ENCODE data around the gene COL28A1. TPM values are rescaled to one million over a fixed set of nuclear protein-coding genes. Genes with fewer than 3 reads are reported as not detected.

COL28A1 gene
- total RNA-seq, 1 experiment from 2014 or later, result 0.81 TPM

- ATAC-seq (no peak), DNase-seq (ENCODE audit: low spot score) (no peak)
- Mint-ChIP-seq H3K36me3 (no peaks in the 10 kb centered on the region), H3K4me3 (no peak overlapping the region), H3K9me3 (no peaks in the 10 kb centered on the region), H3K27me3 (ENCODE audit: low read depth) (no peaks in the 10 kb centered on the region), H3K27ac (no peak overlapping the region), H3K4me1 (peaks cover 7% of the 10 kb centered on the region; the same call in 1 of the 2 replicates)
- TF ChIP-seq, protein P1, sequence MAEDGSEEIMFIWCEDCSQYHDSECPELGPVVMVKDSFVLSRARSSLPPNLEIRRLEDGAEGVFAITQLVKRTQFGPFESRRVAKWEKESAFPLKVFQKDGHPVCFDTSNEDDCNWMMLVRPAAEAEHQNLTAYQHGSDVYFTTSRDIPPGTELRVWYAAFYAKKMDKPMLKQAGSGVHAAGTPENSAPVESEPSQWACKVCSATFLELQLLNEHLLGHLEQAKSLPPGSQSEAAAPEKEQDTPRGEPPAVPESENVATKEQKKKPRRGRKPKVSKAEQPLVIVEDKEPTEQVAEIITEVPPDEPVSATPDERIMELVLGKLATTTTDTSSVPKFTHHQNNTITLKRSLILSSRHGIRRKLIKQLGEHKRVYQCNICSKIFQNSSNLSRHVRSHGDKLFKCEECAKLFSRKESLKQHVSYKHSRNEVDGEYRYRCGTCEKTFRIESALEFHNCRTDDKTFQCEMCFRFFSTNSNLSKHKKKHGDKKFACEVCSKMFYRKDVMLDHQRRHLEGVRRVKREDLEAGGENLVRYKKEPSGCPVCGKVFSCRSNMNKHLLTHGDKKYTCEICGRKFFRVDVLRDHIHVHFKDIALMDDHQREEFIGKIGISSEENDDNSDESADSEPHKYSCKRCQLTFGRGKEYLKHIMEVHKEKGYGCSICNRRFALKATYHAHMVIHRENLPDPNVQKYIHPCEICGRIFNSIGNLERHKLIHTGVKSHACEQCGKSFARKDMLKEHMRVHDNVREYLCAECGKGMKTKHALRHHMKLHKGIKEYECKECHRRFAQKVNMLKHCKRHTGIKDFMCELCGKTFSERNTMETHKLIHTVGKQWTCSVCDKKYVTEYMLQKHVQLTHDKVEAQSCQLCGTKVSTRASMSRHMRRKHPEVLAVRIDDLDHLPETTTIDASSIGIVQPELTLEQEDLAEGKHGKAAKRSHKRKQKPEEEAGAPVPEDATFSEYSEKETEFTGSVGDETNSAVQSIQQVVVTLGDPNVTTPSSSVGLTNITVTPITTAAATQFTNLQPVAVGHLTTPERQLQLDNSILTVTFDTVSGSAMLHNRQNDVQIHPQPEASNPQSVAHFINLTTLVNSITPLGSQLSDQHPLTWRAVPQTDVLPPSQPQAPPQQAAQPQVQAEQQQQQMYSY (CRISPR knock-in tag; IDR thresholded peaks at IDR 0.05), result no peak
- no peak for TF ChIP-seq TCF7 (CRISPR knock-in tag; IDR thresholded peaks at IDR 0.05; ENCODE audit: low read depth)
- ChIA-PET CTCF (no interaction called here), POLR2A (no interaction called here)
Measured at GRCh38 chr7:7539711-7540110, 4.0 kb upstream of the COL28A1 start.

DNA sequence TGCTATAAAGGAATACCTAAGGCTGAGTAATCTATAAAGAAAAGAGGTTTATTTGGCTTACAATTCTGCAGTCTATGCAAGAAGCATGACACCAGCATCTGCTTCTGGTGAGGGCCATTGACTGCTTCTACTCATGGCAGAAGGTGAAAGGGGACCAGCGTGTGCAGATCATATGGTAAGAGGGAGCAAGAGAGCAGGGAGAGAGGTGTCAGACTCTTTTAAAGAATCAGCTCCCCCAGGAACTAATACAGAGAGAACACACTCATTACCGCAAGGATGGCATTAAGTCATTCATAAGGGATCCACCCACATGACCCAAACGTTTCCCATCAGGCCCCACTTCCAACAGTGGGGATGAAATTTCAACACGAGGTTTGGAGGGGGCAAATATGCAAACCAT is 3.5 kb upstream of the COL28A1 start:
- Mint-ChIP-seq H3K4me3 (no peak overlapping the region), H3K27me3 (ENCODE audit: low read depth) (no peaks in the 10 kb centered on the region), H3K9me3 (no peaks in the 10 kb centered on the region), H3K27ac (no peak overlapping the region), H3K4me1 (peaks cover 7% of the 10 kb centered on the region; the same call in 1 of the 2 replicates), H3K36me3 (no peaks in the 10 kb centered on the region)
- POLR2A ChIA-PET, result no interaction called here
- CTCF ChIA-PET, result no interaction called here
- no peak for DNase-seq (ENCODE audit: low spot score)
- ATAC-seq, result no peak
- no peak for TF ChIP-seq E2F1 (CRISPR knock-in tag; IDR thresholded peaks at IDR 0.05)
- no peak for TF ChIP-seq MXD4 (CRISPR knock-in tag; IDR thresholded peaks at IDR 0.05; ENCODE audit: borderline replicate concordance)
- no peak for TF ChIP-seq IRF1 (CRISPR knock-in tag; IDR thresholded peaks at IDR 0.05)
- TF ChIP-seq, protein P2, sequence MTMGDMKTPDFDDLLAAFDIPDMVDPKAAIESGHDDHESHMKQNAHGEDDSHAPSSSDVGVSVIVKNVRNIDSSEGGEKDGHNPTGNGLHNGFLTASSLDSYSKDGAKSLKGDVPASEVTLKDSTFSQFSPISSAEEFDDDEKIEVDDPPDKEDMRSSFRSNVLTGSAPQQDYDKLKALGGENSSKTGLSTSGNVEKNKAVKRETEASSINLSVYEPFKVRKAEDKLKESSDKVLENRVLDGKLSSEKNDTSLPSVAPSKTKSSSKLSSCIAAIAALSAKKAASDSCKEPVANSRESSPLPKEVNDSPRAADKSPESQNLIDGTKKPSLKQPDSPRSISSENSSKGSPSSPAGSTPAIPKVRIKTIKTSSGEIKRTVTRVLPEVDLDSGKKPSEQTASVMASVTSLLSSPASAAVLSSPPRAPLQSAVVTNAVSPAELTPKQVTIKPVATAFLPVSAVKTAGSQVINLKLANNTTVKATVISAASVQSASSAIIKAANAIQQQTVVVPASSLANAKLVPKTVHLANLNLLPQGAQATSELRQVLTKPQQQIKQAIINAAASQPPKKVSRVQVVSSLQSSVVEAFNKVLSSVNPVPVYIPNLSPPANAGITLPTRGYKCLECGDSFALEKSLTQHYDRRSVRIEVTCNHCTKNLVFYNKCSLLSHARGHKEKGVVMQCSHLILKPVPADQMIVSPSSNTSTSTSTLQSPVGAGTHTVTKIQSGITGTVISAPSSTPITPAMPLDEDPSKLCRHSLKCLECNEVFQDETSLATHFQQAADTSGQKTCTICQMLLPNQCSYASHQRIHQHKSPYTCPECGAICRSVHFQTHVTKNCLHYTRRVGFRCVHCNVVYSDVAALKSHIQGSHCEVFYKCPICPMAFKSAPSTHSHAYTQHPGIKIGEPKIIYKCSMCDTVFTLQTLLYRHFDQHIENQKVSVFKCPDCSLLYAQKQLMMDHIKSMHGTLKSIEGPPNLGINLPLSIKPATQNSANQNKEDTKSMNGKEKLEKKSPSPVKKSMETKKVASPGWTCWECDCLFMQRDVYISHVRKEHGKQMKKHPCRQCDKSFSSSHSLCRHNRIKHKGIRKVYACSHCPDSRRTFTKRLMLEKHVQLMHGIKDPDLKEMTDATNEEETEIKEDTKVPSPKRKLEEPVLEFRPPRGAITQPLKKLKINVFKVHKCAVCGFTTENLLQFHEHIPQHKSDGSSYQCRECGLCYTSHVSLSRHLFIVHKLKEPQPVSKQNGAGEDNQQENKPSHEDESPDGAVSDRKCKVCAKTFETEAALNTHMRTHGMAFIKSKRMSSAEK (CRISPR knock-in tag; IDR thresholded peaks at IDR 0.05; ENCODE audit: borderline replicate concordance), result no peak
- no peak for TF ChIP-seq KAT7 (CRISPR knock-in tag; IDR thresholded peaks at IDR 0.05; ENCODE audit: borderline replicate concordance)
- TF ChIP-seq GTF2I (CRISPR knock-in tag; conservative IDR thresholded peaks at IDR 0.05), result no peak
- TF ChIP-seq SOX15 (CRISPR knock-in tag; IDR thresholded peaks at IDR 0.05), result no peak
- no peak for TF ChIP-seq STAT6 (CRISPR knock-in tag; conservative IDR thresholded peaks at IDR 0.05; ENCODE audit: low read depth)
- TF ChIP-seq, protein P3, sequence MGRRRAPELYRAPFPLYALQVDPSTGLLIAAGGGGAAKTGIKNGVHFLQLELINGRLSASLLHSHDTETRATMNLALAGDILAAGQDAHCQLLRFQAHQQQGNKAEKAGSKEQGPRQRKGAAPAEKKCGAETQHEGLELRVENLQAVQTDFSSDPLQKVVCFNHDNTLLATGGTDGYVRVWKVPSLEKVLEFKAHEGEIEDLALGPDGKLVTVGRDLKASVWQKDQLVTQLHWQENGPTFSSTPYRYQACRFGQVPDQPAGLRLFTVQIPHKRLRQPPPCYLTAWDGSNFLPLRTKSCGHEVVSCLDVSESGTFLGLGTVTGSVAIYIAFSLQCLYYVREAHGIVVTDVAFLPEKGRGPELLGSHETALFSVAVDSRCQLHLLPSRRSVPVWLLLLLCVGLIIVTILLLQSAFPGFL (CRISPR knock-in tag; IDR thresholded peaks at IDR 0.05; ENCODE audit: borderline replicate concordance), result no peak
- TF ChIP-seq TEAD4 (CRISPR knock-in tag; IDR thresholded peaks at IDR 0.05), result no peak
- no peak for TF ChIP-seq HMGXB4 (CRISPR knock-in tag; IDR thresholded peaks at IDR 0.05)
- TF ChIP-seq, protein P4, sequence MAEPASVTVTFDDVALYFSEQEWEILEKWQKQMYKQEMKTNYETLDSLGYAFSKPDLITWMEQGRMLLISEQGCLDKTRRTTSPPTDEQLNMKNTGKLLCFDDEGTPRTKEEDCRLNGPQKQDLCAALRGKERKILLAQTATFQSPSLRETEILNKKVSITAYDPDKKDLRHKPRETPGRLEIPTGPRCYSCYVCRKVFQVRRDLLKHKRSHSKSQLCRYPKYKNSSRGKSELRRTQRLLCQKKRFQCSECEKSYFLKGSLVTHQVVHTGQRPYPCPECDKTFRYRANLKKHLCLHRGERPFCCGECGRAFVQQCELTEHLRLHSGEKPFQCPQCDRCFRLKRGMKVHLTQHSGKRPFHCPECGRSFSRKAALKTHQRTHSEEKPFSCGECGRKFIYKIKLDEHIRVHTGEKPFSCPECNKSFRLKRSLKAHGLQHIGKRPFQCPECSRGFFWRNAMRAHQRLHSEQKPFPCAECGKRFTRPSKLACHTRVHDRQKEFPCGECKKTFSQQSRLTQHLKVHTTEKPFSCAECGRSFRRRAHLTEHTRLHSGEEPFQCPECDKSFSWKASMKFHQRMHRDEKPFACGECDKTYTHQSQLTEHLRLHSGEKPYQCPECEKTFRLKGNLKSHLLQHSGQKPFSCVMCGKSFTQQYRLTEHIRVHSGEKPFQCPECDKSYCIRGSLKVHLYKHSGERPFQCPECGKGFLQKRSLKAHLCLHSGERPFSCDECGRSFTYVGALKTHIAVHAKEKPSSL (CRISPR knock-in tag; conservative IDR thresholded peaks at IDR 0.05), result no peak
- TF ChIP-seq MYBL2 (CRISPR knock-in tag; IDR thresholded peaks at IDR 0.05), result no peak
